NB4 (cell line): ENCODE data around the gene LGALS3BP.

Experiments used
- POLR2A ChIP-seq: IDR thresholded peaks from 2 replicates; pipeline ENCODE4 v1.6.1; 2011; ENCODE audit warnings: mild to moderate bottlenecking; ENCODE audit not compliant: insufficient read length; ENCODE audit errors: extremely low read depth
- TF ChIP-seq, protein P1 (sequence below): IDR thresholded peaks from one replicate; pipeline ENCODE4 v1.5.1; 2012; ENCODE audit warnings: low read depth, low read length

GRCh38 chr17:79024901-79025737, 45.4 kb upstream of the LGALS3BP start:
- TF ChIP-seq, protein P1, sequence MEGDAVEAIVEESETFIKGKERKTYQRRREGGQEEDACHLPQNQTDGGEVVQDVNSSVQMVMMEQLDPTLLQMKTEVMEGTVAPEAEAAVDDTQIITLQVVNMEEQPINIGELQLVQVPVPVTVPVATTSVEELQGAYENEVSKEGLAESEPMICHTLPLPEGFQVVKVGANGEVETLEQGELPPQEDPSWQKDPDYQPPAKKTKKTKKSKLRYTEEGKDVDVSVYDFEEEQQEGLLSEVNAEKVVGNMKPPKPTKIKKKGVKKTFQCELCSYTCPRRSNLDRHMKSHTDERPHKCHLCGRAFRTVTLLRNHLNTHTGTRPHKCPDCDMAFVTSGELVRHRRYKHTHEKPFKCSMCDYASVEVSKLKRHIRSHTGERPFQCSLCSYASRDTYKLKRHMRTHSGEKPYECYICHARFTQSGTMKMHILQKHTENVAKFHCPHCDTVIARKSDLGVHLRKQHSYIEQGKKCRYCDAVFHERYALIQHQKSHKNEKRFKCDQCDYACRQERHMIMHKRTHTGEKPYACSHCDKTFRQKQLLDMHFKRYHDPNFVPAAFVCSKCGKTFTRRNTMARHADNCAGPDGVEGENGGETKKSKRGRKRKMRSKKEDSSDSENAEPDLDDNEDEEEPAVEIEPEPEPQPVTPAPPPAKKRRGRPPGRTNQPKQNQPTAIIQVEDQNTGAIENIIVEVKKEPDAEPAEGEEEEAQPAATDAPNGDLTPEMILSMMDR = no peak
- TF ChIP-seq POLR2A = no peak
